Measurements from ENCODE around the gene WDR37.

Gene WDR37

GRCh38 chr10:1180071-1180730, 124.0 kb downstream of the WDR37 start:
- H3K4me3 ChIP-seq (ENCODE audit: low read depth, low read length): no peak overlapping the region
- no peak for TF ChIP-seq CTCF (IDR thresholded peaks at IDR 0.05; ENCODE audit: insufficient read depth, low read depth, low read length, missing control alignments)
- DNase-seq (ENCODE audit: low read depth): no peak

- no peak overlapping the region for H3K4me3 ChIP-seq (ENCODE audit: low read depth, low read length)
- no peak for DNase-seq (ENCODE audit: low read depth)
- TF ChIP-seq CTCF (IDR thresholded peaks at IDR 0.05; ENCODE audit: insufficient read depth, low read depth, low read length, missing control alignments): no peak
These were observed 124.7 kb downstream of the WDR37 start for GRCh38 chr10:1180836-1181235.
